LoVo (cell line): Measurements from ENCODE around the gene SCGB1A1.
"Not testable (repeated sequence)": the region's sequence is repeated elsewhere in the genome, so short reads cannot be mapped to it uniquely, and the experiment has no call there.

Source experiments
- DNase-seq: peaks from one replicate; pipeline ENCODE4 v3.0.0-alpha.2; 2016; ENCODE audit warnings: low spot score

The SCGB1A1 gene, protein sequence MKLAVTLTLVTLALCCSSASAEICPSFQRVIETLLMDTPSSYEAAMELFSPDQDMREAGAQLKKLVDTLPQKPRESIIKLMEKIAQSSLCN

DNA sequence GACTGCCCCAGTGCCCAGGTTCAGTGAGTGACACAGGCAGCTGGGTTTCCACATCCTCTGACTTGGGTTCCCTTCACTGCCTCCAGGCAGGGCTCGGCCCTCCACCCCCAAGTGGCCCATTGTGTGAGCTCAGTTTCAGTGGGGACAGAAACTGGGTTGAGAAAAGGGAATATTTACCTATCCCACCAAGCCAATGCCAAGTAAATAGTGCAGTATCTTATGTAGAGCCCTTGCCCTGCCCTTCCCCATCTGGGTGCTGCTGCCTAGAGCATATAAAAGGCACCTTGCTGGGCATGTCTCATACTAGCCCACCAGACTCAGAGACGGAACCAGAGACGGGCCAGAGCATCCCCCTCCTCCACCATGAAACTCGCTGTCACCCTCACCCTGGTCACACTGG is at the start of gene SCGB1A1:
TSS of gene SCGB1A1 (plus strand) at position 301 of the 400 bp plus-strand sequence. CDS start at position 364, 63 bp downstream.
- no peak for DNase-seq

DNA sequence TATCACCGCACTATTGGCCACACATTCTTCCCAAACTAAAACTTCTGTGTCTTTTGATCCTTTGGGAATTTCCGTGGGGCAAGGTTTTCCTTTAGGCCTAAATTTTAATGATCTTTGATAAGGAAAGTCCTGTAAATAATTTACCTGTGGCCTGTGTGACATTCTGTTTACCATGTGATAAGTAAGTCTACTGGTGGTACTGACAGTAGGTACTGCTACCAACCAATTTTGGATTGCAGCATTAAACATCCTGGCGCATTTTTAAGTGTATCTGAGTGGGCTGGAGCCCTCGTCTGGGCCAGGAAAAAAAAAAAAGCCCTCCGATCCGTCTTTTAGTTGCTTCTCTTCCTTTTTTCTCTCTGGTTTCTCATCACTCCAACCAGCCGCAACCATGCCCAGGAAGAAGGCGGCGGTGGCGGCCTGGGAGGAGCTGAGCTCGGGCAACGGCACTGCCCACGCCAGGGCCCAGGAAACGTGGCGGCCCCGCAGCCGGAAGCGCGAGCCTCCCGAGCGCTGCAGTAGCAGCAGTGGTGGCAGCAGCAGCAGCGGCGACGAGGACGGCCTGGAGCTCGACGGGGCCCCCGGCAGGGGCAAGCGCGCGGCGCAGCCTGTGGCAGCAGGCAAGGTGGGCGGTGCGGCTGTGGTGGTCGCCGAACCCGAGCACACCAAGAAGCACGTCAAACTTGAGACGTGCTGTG is 47.9 kb upstream of the SCGB1A1 start:
- DNase-seq: no peak

DNA sequence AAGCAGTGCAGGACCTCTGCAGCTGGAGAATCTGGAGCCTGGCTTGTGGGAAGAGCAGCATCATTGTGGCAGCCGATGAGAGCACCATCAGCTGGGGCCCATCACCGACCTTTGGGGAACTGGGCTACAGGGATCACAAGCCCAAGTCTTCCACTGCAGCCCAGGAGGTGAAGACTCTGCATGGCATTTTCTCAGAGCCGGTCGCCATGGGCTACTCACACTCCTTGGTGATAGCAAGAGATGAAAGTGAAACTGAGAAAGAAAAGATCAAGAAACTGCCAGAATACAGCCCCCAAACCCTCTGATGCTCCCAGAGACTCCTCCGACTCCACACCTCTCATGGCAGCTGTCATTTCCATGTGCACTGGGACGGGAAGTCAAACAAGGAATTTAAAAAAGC is 46.0 kb upstream of the SCGB1A1 start:
- DNase-seq: no peak

DNA sequence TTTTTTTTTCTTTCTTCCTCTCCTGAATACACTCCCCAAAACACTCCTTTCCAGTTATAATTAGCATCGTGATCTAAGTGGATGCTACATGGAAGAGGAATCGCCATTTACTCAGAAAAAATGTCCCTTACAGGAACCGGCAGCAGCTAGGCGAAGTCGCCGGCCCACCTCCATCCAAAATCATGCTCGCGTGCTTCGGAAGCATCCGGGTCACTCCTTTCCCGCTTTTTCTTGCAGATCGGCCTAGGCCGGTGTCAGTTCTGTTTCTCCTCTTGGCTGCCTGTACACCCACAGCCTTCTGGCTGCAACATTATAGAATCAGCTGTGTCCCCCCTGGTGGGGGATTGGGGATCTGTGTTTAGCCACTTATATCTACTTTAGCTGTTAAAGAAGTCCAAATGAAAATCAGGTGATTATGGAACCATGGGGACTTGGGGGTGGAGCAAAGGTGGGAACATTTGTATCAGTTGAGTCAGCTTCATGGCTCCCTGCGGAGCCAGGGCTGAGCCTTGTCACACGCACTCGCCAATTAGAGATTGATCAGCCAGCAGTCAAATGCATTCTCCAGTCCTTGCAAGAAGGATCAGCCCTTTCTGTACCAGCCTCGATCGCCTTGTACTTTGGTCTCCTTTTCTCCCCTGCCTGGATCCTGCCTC is 45.2 kb upstream of the SCGB1A1 start:
- DNase-seq: no peak

DNA sequence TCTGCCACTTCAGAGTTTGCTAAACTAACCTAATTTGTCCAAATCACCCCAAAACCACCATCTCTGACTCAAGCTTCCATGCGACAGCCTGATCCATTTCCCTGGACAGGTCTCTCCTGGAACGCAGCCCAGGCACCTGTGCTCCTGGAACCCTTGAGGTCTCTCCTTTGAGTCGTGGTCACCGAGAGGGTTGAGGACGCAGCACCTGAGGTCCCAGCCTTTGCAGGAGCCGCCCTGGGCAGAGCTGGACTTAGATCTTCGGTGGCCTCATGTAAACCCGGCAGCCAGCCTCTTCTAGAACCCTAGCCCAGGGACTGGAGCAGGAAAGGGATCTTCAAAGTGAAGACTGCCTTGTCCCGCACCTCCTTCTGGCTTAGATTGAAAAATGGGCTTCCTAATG is 44.0 kb upstream of the SCGB1A1 start:
- no peak for DNase-seq

DNA sequence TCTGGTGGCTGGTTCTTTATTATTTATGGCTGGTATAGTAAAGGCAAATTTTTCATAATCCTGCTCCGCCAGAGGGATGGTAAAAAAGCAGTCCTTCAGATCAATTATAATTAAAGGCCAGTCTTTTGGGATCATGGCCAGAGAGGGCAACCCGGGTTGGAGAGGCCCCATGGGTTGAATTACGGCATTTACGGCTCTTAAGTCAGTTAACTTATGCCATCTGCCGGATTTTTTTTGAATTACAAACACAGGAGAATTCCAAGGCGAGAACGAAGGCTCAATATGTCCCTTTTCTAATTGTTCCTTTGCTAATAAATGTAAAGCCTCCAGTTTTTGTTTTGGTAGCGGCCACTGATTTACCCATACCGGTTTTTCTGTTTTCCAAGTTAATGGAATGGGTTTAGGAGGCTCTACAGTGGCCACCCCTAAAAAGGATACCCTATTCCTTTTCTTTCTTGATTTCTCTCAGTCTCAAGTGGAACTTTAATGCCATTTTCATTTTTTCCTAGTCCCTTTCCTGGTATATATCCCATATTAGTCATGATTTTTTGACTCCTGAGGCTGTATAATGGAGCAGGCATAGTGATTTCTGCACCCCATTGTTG is 40.3 kb upstream of the SCGB1A1 start:
- peak; percentile 52 for DNase-seq

DNA sequence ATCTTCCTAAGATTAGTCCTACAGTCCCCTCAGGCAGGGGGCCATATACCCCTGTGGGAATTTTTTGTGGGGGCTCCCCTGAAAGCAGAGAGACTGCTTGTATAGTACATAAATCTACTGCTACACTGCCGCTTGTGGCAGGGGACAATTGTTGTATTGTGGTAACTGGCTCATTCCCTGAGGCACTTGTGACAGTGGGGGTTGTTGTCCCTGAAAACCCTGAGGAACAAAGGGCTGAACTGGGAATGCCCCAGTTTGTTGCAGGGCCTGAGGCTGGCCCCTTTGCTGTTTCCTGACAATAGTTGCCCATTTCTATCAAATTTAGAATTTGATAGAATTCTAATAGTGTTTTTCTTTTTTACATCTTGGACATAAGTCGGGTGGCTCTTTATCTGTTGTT is 39.2 kb upstream of the SCGB1A1 start:
- not testable (repeated sequence) for DNase-seq

DNA sequence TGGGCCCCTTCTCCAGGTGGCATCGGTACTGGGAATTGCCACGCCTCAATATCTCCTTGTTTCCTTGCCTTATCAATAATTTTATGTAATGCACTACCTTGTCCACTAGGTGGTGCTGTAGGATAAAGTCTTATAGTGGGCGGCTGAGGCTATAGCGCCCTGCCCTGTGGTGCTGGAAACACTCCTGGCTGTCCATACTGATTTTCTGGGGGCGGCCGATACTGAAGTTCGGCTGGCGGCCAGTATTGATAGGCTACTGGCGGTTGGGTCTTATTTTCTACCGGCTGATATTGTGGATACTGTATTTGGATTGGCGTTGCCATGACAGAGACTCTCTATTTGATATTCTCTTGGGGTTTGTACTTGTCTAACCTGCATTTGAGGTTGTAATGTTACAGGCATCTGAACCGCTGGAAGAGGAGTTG is 38.0 kb upstream of the SCGB1A1 start:
- peak; percentile 76 for DNase-seq

DNA sequence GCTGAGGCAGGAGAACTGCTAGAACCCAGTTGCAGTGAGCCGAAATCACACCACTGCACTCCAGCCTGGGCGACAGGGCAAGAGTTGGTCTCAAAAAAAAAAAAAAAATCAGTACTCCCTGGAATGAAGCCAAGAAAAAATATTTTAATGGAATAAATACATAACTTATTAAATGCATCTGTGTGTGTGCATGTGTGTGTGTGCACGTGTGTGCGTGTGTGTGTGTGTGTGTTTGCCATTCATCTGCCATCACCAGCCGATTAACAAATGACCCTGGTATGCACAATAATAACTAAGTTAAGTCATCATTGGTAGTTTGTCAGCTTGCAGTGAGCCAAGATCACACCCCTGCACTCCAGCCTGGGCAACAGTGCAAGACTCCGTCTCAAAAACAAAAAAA is 35.0 kb upstream of the SCGB1A1 start:
- no peak for DNase-seq

DNA sequence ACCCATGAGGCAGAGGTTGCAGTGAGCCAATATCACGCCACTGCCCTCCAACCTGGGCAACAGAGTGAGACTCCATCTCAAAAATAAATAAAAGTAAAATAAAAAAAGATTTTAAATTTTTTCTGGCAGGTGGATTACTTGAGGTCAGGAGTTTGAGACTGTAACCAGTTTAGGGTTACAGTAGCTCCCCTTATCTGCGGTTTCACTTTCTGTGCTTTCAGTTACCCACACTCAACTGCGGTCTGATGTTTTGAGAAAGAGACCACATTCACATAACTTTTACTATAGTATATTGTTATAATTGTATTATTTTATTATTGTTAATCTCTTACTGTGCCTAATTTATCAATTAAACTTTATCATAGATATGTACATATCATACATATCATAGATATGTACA is 32.8 kb upstream of the SCGB1A1 start:
- not testable (repeated sequence) for DNase-seq

DNA sequence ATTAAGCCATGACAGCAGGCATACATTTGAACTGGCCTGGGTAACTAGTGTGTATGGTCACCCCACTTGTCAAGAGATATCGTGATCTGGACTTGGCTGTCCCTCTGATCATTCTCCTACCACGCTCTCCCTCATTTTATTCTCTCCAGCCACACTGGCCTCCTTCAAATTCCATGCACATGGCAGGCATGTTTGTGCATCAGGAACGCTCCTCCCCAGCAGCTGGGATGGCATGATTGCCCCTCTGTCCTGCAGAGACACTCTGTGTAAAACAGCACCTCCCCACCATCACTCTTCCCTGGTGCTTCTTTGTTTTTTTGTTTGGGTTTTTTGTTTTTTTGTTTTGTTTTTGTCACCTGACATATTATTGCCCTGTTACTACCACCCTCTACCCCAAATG is 31.5 kb upstream of the SCGB1A1 start:
- DNase-seq: no peak

DNA sequence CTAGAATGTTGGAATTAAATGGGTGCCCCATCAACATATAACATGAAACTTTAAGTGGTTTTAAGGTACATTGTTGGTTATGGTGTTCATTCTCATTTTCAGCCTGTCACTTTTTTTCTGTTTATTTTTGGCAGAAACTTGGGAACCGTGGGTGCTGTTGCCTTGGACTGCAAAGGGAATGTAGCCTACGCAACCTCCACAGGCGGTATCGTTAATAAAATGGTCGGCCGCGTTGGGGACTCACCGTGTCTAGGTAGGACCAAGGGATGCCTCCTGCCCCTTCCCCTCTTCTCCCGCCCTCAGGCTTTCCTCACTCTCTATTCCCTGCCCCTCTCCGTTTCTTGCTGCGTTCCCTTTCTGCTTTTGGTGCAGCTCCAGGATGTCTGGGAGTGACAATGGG is 29.8 kb upstream of the SCGB1A1 start:
- DNase-seq: no peak

DNA sequence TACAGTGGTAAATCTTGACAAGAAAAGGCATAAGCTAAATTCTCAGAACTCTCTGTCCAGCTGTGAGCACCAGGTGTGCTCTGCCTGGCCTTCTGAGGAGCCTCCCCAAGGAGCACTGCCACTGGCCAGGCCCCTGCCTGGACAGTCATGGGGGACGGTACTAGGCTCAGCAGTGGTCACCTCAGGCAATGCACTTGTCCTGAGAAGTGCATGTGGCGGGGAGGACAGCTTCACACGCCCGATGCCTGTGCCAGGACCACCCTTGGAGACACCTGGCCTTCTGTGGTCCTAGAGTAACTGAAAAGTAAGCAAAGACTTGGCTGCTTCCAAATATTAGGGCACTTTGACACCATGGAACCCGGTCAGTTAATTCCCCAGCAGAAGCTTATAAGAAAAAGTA is 28.6 kb upstream of the SCGB1A1 start:
- DNase-seq: no peak

DNA sequence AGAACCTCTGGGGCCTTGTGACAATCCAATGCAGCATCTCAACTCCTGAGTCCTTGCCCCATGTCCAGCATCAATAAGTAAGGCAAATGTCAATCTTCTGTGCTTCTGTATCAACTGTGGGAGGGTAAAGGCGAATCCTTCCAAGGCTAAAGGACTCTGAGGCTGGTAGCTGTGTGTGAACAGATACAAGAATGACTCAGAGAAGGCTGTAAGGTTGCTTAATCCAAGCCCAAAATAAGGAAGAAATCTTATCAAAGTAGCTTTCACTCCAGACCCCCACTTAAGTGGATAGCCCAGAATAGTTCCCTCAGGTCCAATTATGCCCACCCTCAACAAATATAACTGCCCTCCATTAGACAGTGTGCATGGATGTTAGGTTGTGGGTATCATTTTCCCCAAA is 28.1 kb upstream of the SCGB1A1 start:
- no peak for DNase-seq

DNA sequence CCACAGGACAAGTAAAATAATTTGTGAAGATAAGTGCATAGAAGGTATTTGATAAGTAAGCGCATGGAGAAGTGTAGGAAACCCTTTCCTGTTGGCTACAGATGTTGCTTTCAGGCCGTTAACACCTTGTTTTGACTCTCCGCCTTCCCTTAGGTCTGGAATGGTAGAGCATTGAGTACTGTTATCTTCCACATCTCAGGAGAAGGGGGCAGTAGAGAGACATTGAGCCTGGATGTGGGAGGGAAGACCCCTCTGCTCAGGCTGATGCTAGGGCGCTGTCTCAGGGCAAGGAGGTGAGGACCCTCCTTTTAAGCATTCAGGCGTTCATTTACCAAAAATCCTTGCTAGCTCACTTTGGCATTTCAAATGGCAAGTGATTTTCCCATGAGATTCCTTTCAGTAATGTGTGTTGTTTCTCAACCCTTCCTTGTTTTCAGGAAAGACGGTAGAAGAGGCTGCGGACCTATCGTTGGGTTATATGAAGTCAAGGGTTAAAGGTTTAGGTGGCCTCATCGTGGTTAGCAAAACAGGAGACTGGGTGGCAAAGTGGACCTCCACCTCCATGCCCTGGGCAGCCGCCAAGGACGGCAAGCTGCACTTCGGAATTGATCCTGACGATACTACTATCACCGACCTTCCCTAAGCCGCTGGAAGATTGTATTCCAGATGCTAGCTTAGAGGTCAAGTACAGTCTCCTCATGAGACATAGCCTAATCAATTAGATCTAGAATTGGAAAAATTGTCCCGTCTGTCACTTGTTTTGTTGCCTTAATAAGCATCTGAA is 27.0 kb upstream of the SCGB1A1 start:
- no peak for DNase-seq

DNA sequence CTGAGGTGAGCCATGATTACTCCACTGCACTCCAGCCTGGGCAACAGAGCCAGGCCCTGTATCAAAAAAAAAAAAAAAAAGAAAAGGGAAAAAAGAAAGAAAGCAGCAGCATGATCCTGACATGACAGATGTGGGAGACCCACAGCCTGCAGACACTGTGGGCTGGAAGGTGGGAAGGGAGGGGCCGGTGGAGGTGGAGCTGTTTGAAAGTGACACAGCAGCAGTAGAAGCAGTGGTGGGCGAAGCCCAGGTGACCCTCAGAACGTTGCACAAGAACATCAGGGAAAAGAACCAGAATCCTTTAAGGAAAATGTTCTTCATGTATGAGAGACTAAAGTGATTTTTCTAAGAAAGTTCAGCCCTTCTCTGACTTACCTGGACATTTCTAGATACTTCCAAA is 26.3 kb upstream of the SCGB1A1 start:
- DNase-seq: no peak

DNA sequence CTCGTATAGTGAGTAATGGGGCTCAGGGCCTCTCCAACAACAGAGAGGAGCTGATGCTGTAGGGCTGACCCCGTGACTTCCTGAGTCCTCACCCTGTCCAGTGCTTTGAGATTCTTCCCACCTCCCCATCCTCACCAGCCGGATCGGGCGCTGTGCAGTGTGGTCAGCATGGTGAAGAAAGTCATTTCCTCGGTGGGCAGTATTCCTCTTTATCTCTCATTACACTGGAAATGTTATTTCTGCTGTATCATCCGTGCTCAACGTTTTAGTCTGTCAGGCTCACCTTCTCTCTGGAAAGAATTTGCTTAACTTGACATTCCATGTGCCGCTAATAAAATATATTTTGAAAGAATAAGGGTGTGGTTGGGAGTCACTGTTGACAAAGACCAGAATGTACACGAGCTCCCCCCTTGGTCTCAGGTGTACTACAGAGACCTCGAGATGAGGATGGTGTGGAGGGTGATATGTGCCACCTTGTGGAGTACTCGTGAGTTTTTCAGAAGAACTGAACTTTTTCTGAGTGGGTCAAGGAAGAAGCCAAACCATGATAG is 25.7 kb upstream of the SCGB1A1 start:
- no peak for DNase-seq

DNA sequence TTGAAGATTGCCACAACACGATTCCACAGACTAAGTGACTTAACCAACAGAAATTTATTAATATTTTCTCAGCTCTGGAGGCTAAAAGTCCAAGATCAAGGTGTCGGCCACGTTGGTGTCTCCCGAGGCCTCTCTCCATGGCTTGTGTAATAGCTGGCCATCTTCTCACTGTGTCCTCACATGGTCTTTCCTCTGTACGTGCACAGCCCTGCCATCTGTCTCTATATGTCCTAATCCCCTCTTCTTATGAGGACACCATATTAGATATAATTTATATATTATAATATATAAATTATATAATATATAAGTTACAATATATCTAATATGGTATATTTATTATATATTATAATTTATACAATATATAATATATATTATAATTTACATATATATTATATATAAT is 25.1 kb upstream of the SCGB1A1 start:
- DNase-seq: no peak

DNA sequence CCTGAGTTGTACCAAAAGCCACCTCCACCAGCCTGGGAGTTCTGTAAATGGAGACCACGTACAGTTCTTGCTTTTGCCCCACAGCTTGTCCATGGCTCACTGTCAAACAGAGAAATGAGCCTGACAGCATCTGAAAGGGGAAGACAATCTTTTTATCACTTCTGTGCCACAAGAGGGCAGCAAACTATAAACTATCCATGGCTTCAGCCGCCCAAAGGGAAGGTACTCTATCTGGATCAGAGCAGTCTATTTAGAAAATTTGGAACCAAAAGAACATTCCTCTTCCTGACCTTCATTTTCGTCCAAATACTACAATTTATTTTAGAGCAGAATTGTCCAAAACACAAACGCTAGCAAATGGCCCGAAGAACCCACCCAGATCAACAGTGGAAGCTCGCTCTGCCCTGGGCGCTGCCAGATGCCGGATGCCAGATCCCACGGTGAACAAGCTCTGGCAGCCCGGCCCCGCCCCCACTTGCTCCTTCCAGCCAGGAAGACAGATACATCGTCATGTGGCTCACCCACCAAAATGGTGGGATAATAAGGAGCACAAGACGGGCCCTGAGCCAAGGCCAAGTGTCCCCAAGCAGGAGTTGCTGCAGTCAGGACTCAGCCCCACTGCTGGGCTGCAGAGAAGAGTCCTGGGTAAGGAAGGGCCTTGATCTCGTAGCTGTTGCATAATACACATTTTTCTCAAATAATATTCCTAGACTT is 23.9 kb upstream of the SCGB1A1 start:
- DNase-seq: peak; percentile 84

DNA sequence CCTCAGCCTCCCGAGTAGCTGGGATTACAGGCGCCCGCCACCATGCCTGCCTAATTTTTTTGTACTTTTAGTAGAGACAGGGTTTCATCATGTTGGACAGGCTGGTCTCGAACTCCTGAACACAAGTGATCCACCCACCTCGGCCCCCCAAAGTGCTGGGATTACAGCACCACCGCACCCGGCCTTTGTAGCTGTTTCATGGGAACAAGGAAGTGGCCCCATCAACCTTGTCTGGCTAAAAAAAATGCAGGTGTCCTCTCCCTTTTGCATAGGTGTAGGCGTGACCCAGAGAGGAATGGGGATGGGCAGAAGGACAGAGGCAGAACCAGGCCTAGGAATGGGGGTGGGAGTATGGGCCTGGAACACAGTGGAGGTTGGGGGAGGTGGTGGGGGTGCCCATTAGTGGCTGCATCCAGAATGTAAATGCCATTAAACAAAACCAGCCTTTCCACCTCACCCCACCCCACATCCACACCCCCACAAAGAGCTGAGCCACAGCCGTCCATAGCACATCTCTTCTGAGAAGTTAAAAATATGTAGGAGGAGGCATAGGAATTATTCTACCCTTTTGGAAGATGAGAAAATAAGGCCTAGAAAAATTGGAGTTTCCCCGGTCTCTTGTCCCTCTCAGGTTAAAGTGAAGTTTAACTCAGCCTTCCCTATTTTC is 22.8 kb upstream of the SCGB1A1 start:
- DNase-seq: peak; percentile 19
